DMS79 treated with DMSO at 0.1 percent for 48 hours (cell line): Measurements from ENCODE around the gene SHROOM2.
A peak's percentile ranks its signal among the peaks of the same experiment; 100 is the strongest.

Source experiments
- DNase-seq: peaks from one replicate; lab custom pipeline; 2025; lab: John Stamatoyannopoulos, UW

Gene SHROOM2

DNA sequence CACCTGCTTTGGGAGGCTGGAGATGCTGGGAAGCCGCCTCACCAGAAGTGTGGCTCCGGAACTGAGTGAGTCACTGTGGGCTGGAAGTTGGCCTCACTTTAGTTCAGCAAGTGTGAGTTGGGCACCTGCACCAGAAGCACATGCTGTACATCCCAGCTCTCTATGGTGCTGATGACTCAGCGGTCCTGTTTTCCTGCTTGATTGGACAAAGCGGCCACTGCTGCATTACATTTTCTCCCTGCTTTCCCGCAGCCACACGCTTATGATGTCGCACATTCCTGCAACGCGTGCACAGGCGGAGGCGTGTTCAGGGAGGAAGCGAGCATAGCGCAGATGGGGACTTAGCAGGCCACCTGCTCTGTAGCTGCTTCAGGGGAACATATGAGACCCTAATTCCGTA, 154.2 kb downstream of the SHROOM2 start:
- DNase-seq, result no peak

- no peak for DNase-seq
Measured at GRCh38 chrX:9942086-9942485, 155.9 kb downstream of the SHROOM2 start.

DNA sequence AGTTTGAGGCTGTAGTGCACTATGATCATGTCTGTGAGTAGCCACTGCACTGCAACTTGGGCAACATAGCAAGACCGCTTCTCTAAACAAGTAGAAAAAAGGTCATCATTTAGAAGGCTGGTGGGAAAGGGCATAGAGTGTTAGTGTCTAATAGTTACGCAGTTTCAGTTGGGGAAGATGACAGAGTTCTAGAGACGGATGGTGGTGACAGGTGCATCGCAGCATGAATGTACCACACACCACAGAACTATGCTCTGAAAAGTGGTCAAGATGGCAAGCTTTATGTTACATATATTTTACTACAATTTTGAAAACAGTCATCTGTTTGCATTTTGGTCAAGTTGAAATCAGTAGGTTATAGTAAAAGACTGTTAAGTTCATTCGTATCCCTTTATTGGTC, 157.2 kb downstream of the SHROOM2 start:
- DNase-seq, result no peak

GRCh38 chrX:9947131-9947794, 161.0 kb downstream of the SHROOM2 start:
- no peak for DNase-seq

- peak; percentile 16 for DNase-seq
Measured at GRCh38 chrX:9948406-9948805, 162.2 kb downstream of the SHROOM2 start.

- no peak for DNase-seq
Measured at GRCh38 chrX:9952300-9952699, 166.1 kb downstream of the SHROOM2 start.

GRCh38 chrX:9953396-9953795, 167.2 kb downstream of the SHROOM2 start:
- DNase-seq, result no peak

GRCh38 chrX:9955506-9955905, 169.3 kb downstream of the SHROOM2 start:
- no peak for DNase-seq

DNA sequence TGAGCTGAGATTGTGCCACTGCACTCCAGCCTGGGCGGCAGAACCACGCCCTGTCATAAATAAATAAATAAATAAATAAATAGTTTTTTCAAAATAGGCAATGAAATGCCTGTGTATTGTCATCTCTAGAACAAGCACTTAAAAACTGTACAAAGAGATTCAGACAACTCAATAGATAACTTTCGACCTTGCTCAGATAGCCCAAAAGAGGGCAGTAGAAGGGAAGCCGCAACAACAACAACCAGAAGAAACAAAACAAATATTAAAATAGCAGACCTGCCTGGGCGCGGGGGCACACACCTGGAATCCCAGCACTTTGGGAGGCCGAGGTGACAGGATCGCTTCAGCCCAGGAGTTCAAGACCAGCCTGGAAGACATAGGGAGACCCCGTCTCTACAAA, 171.5 kb downstream of the SHROOM2 start:
- no peak for DNase-seq

DNA sequence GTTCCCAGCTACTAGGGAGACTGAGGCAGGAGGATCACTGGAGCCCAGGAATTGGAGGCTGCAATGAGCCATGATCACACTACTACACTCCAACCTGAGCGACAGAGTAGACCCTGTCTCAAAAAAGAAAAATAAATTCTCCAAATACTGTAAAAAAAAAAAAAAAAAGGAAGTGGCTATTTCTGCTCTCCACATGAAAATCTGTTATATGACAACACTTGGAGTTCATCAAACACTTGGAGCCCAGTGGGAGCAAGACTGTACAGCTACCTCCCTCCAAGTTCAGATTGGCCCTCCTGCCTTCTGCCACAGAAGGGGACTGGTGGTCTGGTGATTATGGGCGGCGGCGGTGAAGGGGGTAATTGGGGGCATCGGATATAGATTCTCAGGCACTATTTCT, 172.0 kb downstream of the SHROOM2 start:
- no peak for DNase-seq

DNA sequence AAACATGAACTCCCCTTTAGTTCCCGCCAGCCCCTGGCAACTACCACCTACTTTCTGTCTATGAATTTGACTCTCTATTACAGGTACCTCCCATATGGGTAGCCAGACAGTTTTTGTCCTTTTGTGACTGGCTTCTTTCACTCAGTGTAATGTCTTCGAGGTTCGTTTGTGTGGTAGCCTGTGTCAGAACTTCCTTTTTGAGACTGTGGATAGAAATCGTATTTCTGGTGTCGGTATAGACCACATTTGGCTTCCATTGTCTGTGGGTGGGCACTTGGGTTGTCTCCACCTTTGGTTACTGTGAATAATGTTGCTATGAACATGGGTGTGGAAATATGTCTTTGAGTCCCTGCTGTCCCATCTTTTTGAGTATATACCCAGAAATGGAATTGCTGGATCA, 175.5 kb downstream of the SHROOM2 start:
- no peak for DNase-seq

- no peak for DNase-seq
Measured at GRCh38 chrX:9966775-9967408, 180.7 kb downstream of the SHROOM2 start, which contains the start of gene CLDN34. Gene CLDN34 (plus strand): TSS chrX:9967358. CDS start chrX:9967358, 0 bp downstream.

DNA sequence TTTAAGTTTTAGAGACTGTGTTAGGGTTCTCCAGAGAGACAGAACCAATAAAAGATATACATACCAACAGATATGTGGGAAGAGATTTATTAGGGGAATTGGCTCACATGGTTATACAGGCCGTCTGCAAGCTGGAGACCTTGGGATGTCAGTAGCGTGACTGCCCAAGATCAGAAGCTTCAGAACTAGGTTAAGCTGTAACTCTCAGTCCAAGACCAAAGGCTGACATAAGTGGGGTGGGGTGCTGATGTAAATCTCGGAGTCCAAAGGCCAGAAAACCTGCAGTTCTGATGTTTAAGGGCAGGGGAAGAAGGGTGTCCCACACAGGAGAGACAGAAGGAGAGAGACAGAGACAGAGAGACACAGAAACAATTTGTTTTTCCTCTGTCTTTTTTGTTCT, 191.4 kb downstream of the SHROOM2 start:
- DNase-seq, result no peak

GRCh38 chrX:9980401-9980800, 194.2 kb downstream of the SHROOM2 start:
- no peak for DNase-seq

GRCh38 chrX:9980927-9981326, 194.7 kb downstream of the SHROOM2 start:
- DNase-seq, result no peak

DNA sequence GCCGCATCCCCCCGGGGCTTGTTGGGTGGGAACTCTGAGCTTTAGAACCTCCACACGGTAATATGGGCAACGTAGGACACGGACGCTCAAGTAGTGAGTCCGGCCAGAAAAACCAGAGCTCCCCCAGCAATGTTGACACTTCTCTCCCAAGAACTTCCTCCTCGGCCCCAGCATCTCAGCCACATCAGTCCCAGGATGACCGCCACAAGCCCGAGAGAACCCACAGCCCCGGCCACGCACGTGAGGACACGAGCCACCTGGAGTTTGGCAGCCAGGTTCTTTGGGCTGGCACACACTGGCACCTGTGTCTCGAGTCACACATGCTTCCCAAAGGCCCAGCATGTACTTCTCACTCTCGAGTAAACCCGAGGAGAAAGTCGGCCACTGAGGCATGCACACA, 197.2 kb downstream of the SHROOM2 start:
- no peak for DNase-seq

GRCh38 chrX:9983846-9984245, 197.6 kb downstream of the SHROOM2 start:
- DNase-seq, result no peak

DNA sequence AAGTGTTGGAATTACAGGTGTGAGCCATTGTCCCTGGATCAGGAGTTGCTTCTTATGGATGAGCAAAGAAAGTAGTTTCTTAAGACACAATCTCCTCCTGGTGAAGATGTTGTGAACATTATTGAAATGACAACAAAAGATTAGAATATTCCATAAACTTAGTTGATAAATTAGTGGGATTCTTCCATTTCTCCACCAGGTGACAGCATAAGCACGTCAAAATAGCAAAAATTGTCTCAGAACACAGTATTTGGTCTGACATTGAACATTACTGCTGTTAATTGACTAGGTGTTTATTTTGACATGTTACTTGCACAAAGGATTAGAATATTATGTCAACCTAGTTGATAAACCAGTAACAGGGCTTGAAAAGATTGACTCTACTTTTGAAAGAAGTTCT, 202.5 kb downstream of the SHROOM2 start:
- no peak for DNase-seq

- no peak for DNase-seq
Measured at GRCh38 chrX:9992061-9992460, 205.8 kb downstream of the SHROOM2 start.

GRCh38 chrX:9992724-9993123, 206.5 kb downstream of the SHROOM2 start:
- DNase-seq, result no peak

DNA sequence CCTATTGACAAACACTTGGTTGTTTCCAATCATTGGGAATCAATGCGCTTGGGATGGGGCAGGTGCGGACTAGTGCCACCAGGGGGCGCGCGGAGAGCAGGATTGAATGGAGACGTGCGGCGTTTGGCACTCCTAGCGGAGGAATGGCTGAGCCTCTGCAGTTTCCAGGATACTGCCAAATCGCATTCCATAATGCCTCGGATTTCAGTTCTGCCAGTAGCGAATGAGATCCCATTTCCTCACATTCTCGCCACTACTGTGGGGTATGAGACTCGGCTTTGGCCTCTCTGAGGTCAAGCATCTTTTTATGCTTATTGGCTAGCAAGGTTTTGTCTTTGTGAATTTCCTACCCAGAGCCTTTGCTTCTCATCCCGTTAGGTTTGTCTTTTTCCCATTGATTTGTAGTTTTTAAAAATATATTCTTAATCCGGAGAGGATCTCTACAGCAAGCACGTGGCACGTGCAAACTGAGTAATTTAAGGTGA, 209.7 kb downstream of the SHROOM2 start:
- peak; percentile 0 for DNase-seq

GRCh38 chrX:9997041-9997440, 210.8 kb downstream of the SHROOM2 start:
- no peak for DNase-seq

DNA sequence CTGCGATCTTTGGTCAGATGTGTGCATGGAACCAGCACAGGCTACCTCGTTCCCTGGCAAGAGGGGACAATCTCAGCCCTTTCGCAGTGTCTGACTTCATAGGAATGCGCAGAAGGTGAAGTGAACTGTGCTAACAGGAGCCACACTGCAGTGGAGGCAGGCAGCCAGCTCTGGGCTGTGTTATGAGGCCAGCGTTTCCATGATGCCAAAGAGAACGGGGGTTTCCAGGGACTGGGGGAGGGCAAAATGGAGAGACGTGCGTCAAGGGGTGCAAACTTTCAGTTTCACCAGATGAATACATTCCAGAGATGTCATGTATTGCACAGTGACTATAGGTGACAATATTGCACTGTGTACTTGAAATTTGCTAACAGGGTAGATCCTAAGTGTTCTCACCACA, 211.3 kb downstream of the SHROOM2 start:
- DNase-seq, result no peak
